GM18951 (cell line): ENCODE results near the gene DTNBP1.

ENCODE experiments used
- POLR2A ChIP-seq: IDR thresholded peaks from 4 replicates; pipeline ENCODE4 v1.6.1; 2011; ENCODE audit warnings: mild to moderate bottlenecking; ENCODE audit not compliant: insufficient read length, insufficient read depth; ENCODE audit errors: extremely low read depth
- in situ Hi-C: fragments of 300-500 bp; cut with MboI; formaldehyde crosslinking; loops from one replicate; pipeline ENCODE4 v1.12.0; 2022; ENCODE audit warnings: low sequenced_read_pairs, mixed read lengths, inconsistent platforms; ENCODE audit not compliant: unreplicated experiment

DTNBP1 gene

GRCh38 chr6:15627821-15628220 is 35.0 kb downstream of the DTNBP1 start:
- in situ Hi-C loops = no loop called here
- TF ChIP-seq POLR2A = no peak

DNA sequence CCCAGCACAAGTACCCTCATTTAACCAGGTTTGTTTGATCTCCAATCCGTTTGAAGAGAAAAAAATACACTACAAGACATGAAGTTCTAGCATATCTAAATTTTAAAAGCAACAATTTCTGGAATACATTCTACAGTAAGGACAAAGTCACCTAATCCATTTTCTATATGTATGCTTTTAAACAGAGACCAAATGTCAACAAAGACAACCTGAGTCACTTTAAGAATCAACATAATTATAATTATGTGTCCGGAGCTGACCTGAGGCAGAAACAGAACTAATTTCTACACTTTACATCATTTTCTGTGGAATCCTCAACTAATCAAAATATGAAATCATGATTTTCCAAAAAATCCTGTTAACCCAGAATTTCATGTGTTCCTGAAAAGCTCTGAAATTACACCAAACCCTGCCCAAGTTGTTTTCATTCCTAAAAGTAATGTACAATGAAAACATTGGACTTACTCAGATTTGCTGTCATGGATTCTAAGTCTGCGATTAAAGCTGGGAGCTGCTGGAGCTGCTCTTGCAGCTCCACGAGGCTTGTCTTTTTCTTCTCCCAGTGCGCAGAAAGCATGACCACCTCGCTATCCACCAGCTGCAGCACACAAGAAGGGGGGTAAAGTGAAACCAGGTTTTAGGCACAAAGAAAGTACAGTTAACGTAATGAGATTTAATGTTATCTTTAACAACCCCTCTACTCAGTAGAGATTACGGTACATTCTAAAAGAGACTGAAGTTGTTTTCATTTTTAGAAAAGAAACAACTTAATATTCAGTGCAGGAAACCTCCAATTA is 35.8 kb downstream of the DTNBP1 start:
- in situ Hi-C loops = no loop called here
- no peak for TF ChIP-seq POLR2A

- in situ Hi-C loops = no loop called here
- no peak for TF ChIP-seq POLR2A
These were observed 36.7 kb downstream of the DTNBP1 start for GRCh38 chr6:15626160-15626559.

GRCh38 chr6:15623276-15624116 is 39.3 kb downstream of the DTNBP1 start:
- in situ Hi-C loops = no loop called here

GRCh38 chr6:15622045-15622740 is 40.6 kb downstream of the DTNBP1 start:
- in situ Hi-C loops = no loop called here
- no peak for TF ChIP-seq POLR2A

More at GRCh38 chr6:15623276-15624116, 39.3 kb downstream of the DTNBP1 start:
- TF ChIP-seq POLR2A = no peak

DNA sequence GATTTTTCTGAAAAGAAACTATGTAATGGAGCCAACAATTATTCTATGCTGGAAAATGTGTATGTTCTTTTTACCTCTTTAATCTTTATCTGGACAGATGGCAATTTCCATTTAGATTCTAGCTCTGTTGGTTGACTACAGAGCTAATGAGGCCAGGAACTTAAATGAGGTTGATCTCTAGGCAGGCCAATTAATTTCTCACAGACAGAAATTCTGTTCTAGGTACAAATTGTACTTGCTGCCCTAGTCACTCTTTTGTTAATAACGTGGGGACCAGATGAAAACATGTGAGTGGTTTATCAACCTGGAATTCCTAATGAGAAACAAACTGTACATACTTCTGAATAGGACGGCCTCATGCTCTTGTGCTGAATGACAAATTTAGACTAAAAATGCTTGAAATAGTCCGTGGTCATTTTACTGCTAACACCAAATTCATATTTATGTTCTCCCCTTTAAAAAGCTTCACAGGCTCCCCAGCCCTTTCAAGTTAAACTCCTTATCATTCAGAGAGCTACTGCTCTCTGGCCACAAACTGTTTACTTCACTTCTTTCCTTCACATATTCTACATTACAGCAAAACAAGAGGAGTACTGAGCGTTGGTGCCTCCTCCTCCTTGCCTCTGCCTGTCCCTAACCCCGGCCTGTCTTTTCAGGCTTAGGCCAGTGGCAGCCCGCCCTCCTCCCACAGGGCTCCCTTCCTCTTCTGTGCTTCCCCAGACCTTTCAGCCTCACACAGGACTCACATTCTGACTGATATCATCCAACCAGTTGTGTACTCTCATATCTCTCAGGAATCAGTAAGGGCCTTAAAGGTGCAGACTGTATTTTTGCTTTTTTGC is 41.4 kb downstream of the DTNBP1 start:
- no peak for TF ChIP-seq POLR2A
- in situ Hi-C loops = no loop called here

DNA sequence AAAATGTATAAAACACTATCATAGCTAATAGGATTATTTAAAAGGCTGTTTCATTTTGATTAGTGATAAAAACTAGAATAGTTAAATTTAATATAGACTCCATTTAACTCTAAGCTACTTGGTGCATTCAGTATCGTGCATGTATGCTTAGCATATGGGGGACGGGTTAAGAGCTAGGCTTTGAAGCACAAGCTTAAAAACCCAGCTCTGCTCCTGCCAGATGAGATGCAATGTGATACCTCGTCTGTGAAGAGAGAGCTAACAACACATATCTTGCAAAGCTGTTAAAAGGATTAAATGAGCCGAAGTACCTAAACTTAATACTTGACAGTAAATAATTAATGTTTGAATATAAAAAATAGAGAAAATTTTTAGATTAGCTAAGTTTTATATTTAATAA is 42.2 kb downstream of the DTNBP1 start:
- in situ Hi-C loops = no loop called here
- no peak for TF ChIP-seq POLR2A

DNA sequence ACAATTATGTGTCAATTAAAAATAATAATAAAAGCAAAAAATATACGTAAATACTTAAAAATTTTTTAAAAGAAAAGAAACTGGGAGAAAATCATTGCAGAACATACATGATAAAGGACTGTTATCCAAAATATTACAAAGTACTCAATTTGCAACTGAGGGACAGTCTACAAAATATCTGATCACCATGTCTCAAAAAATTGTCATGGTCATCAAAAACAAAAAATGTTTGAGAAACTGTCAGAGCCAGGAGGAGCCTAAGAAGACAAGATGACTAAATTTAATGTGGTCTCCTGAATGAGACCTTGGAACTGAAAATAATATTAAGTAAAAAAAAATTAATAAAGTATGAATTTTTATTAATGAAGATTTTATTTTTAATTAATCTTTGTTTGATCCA is 43.5 kb downstream of the DTNBP1 start:
- in situ Hi-C loops = no loop called here
- TF ChIP-seq POLR2A = no peak

GRCh38 chr6:15618685-15619084 is 44.1 kb downstream of the DTNBP1 start:
- in situ Hi-C loops = no loop called here
- no peak for TF ChIP-seq POLR2A

DNA sequence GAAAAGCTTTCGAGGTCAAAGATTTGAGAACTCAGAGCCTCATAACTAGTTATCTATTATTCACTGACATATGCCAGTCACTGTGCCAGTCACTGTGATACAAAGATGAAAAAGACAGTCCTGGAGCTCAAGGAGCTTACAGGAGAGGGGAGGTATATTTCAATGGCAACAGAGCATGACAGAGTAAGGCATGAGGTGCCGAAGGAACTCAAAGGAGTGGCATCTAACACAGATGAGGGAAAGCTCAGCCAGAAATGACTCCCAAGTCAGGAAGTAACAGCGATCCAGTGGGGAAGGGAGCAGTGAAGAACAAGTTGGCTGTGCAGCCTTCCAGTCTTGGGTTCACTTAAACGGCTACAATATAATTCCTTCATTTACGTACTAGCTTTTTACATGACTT is 46.6 kb downstream of the DTNBP1 start:
- TF ChIP-seq POLR2A = no peak

GRCh38 chr6:15615802-15616201 is 47.0 kb downstream of the DTNBP1 start:
- in situ Hi-C loops = no loop called here
- no peak for TF ChIP-seq POLR2A

More for the DNA sequence above, 46.6 kb downstream of the DTNBP1 start:
- in situ Hi-C loops = no loop called here

- no peak for TF ChIP-seq POLR2A
- in situ Hi-C loops = no loop called here
These were observed 48.6 kb downstream of the DTNBP1 start for GRCh38 chr6:15614277-15614676.
